Measurements from ENCODE around the gene TGFBI. TPM values are rescaled to one million over a fixed set of nuclear protein-coding genes. Genes with fewer than 3 reads are reported as not detected.

Gene TGFBI
- total RNA-seq, 2 donors from 2014 or later: 158 to 173 TPM

- no peak for TF ChIP-seq CTCF (IDR thresholded peaks at IDR 0.05)
- DNase-seq (ENCODE audit: low spot score) (no peak), ATAC-seq (ENCODE audit: insufficient number of reproducible peaks, low FRiP score, low read depth) (peak; percentile 51)
- no peaks in the 10 kb centered on the region for H3K27me3 ChIP-seq (replicated peaks; ENCODE audit: insufficient read depth)
- H3K4me3 ChIP-seq: peak overlapping the region; percentile 39
- H3K9me3 ChIP-seq: no peaks in the 10 kb centered on the region
- H3K36me3 ChIP-seq: no peaks in the 10 kb centered on the region
- peaks cover 14 to 21% of the 10 kb centered on the region in 2 donors for H3K4me1 ChIP-seq (ENCODE audit: control insufficient read depth in 1 of 2, low read depth in 2 of 2)
- H3K27ac ChIP-seq: peak overlapping the region; percentile 72 to 88
These were observed 42.4 kb upstream of the TGFBI start for GRCh38 chr5:135986401-135986800.

GRCh38 chr5:135986891-135987401, 41.8 kb upstream of the TGFBI start:
- ATAC-seq (ENCODE audit: insufficient number of reproducible peaks, low FRiP score, low read depth) (peak; percentile 60), DNase-seq (ENCODE audit: low spot score) (no peak)
- Histone ChIP-seq H3K36me3 (no peaks in the 10 kb centered on the region), H3K27me3 (replicated peaks; ENCODE audit: insufficient read depth) (no peaks in the 10 kb centered on the region), H3K4me1 (ENCODE audit: control insufficient read depth in 1 of 2, low read depth in 2 of 2) (peaks cover 14 to 21% of the 10 kb centered on the region in 2 donors), H3K27ac (peak overlapping the region; percentile 72 to 88), H3K9me3 (no peaks in the 10 kb centered on the region), H3K4me3 (peak overlapping the region; percentile 39)
- no peak for TF ChIP-seq CTCF (IDR thresholded peaks at IDR 0.05)

- Histone ChIP-seq H3K36me3 (no peaks in the 10 kb centered on the region), H3K27me3 (replicated peaks; ENCODE audit: insufficient read depth) (no peaks in the 10 kb centered on the region), H3K4me3 (no peak overlapping the region), H3K4me1 (ENCODE audit: control insufficient read depth in 1 of 2, low read depth in 2 of 2) (peaks cover 14 to 21% of the 10 kb centered on the region in 2 donors), H3K9me3 (no peaks in the 10 kb centered on the region), H3K27ac (no peak overlapping the region)
- no peak for TF ChIP-seq CTCF (IDR thresholded peaks at IDR 0.05)
- DNase-seq (ENCODE audit: low spot score) (no peak), ATAC-seq (ENCODE audit: insufficient number of reproducible peaks, low FRiP score, low read depth) (no peak)
These were observed 40.2 kb upstream of the TGFBI start for GRCh38 chr5:135988546-135988945.

- Histone ChIP-seq H3K4me3 (no peak overlapping the region), H3K27me3 (replicated peaks; ENCODE audit: insufficient read depth) (no peaks in the 10 kb centered on the region), H3K9me3 (no peaks in the 10 kb centered on the region), H3K36me3 (no peaks in the 10 kb centered on the region), H3K4me1 (ENCODE audit: control insufficient read depth in 1 of 2, low read depth in 2 of 2) (peaks cover 14 to 28% of the 10 kb centered on the region in 2 donors), H3K27ac (no peak overlapping the region)
- TF ChIP-seq CTCF (IDR thresholded peaks at IDR 0.05): no peak
- ATAC-seq (ENCODE audit: insufficient number of reproducible peaks, low FRiP score, low read depth) (no peak), DNase-seq (ENCODE audit: low spot score) (no peak)
These were observed 39.1 kb upstream of the TGFBI start for GRCh38 chr5:135989686-135990085.

GRCh38 chr5:135990528-135991255, 38.1 kb upstream of the TGFBI start:
- H3K27me3 ChIP-seq (replicated peaks; ENCODE audit: insufficient read depth): no peaks in the 10 kb centered on the region
- no peaks in the 10 kb centered on the region for H3K36me3 ChIP-seq
- TF ChIP-seq CTCF (IDR thresholded peaks at IDR 0.05): no peak
- no peak overlapping the region for H3K4me3 ChIP-seq
- no peak for DNase-seq (ENCODE audit: low spot score)
- H3K27ac ChIP-seq: no peak overlapping the region
- peaks cover 14 to 28% of the 10 kb centered on the region in 2 donors for H3K4me1 ChIP-seq (ENCODE audit: control insufficient read depth in 1 of 2, low read depth in 2 of 2)
- H3K9me3 ChIP-seq: no peaks in the 10 kb centered on the region
- no peak for ATAC-seq (ENCODE audit: insufficient number of reproducible peaks, low FRiP score, low read depth)

All from thoracic aorta (tissue), 2 donors.